Panc1 (cell line): ENCODE data around the gene RFPL2.

Experiments used
- POLR2AphosphoS5 ChIP-seq: IDR thresholded peaks from 2 replicates; pipeline ENCODE4 v1.6.1; 2012; ENCODE audit warnings: mild to moderate bottlenecking, low read depth, low read length, moderate library complexity
- TF ChIP-seq, protein P1 (sequence below): fragments of 450-650 bp; IDR thresholded peaks from 2 replicates; pipeline ENCODE4 v1.5.1; 2017; ENCODE audit warnings: mild to moderate bottlenecking
- TF ChIP-seq, protein P2 (sequence below), 2 experiments: IDR thresholded peaks; 2 replicates each; pipeline ENCODE4 v1.6.1; 2011 to 2012; ENCODE audit warnings: low read depth in 2 of 2, control low read depth in 1 of 2, low read length in 1 of 2, mild to moderate bottlenecking in 1 of 2, moderate library complexity in 1 of 2; ENCODE audit not compliant: insufficient read depth in 1 of 2

DNA sequence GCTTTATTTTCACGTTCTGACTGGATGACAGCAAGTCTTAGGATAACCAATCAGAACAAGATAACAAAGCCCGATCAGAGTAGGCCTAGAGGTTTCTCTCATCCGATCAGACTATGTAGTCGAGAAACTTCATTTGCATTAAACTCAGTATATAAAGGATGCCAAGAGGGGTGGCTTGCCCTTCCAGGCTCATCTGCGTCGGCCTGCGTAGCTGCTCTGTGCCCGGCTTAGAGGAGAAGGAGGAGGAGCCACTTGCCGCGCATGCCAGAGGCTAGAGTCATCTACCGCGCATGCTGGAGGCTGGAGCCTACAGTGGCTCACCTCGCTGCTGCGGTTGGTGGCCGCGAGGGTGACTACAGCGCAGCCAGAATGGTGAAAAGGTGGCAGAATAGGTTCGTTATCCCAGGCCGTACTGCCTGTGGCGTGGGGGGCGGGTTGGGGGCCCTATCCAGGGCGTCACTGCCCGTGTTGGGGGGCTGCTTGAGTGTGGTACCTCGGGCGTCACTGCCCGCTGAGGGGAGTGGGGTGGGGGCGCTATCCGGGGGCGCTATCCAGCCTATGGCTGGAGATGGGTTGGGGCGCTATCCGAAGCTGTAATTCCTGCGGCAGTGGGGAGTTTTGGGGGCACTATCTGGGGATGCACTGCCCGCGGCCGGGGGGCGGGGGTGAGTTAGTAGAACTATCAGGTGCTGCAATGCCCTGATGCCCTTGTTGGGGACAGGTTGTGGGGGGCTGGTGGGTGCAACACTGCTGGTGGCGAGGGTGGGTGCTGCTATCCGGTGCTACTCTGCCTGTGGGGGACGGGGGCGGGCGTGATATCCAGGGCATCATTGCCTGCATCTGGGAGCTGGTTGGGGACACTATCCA, at the start of gene RFPL2:
- TF ChIP-seq, protein P1, sequence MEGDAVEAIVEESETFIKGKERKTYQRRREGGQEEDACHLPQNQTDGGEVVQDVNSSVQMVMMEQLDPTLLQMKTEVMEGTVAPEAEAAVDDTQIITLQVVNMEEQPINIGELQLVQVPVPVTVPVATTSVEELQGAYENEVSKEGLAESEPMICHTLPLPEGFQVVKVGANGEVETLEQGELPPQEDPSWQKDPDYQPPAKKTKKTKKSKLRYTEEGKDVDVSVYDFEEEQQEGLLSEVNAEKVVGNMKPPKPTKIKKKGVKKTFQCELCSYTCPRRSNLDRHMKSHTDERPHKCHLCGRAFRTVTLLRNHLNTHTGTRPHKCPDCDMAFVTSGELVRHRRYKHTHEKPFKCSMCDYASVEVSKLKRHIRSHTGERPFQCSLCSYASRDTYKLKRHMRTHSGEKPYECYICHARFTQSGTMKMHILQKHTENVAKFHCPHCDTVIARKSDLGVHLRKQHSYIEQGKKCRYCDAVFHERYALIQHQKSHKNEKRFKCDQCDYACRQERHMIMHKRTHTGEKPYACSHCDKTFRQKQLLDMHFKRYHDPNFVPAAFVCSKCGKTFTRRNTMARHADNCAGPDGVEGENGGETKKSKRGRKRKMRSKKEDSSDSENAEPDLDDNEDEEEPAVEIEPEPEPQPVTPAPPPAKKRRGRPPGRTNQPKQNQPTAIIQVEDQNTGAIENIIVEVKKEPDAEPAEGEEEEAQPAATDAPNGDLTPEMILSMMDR, result peak; percentile 20; the same call in 1 of the 2 replicates
- TF ChIP-seq POLR2AphosphoS5, result no peak
- TF ChIP-seq, protein P2, sequence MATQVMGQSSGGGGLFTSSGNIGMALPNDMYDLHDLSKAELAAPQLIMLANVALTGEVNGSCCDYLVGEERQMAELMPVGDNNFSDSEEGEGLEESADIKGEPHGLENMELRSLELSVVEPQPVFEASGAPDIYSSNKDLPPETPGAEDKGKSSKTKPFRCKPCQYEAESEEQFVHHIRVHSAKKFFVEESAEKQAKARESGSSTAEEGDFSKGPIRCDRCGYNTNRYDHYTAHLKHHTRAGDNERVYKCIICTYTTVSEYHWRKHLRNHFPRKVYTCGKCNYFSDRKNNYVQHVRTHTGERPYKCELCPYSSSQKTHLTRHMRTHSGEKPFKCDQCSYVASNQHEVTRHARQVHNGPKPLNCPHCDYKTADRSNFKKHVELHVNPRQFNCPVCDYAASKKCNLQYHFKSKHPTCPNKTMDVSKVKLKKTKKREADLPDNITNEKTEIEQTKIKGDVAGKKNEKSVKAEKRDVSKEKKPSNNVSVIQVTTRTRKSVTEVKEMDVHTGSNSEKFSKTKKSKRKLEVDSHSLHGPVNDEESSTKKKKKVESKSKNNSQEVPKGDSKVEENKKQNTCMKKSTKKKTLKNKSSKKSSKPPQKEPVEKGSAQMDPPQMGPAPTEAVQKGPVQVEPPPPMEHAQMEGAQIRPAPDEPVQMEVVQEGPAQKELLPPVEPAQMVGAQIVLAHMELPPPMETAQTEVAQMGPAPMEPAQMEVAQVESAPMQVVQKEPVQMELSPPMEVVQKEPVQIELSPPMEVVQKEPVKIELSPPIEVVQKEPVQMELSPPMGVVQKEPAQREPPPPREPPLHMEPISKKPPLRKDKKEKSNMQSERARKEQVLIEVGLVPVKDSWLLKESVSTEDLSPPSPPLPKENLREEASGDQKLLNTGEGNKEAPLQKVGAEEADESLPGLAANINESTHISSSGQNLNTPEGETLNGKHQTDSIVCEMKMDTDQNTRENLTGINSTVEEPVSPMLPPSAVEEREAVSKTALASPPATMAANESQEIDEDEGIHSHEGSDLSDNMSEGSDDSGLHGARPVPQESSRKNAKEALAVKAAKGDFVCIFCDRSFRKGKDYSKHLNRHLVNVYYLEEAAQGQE (IDR thresholded peaks at IDR 0.05; ENCODE audit: insufficient read depth in 1 of 2, low read depth in 2 of 2, low read length in 1 of 2), result no peak
